HG03066 (cell line): ENCODE results near the gene YAF2.

Experiments
- ATAC-seq: cut with Tn5 transposase; IDR thresholded peaks from one replicate; pipeline ENCODE4 v1.9.1; 2021; ENCODE audit warnings: low read depth; ENCODE audit not compliant: unreplicated experiment

The YAF2 gene

GRCh38 chr12:42156232-42156631, 81.8 kb downstream of the YAF2 start:
- ATAC-seq: no peak

GRCh38 chr12:42145552-42146215, 92.4 kb downstream of the YAF2 start:
- no peak for ATAC-seq

- peak; percentile 0 for ATAC-seq
These were observed 92.9 kb downstream of the YAF2 start for GRCh38 chr12:42145197-42145549.

- ATAC-seq: peak; percentile 87
These were observed 93.4 kb downstream of the YAF2 start, which contains the start of gene GXYLT1 for GRCh38 chr12:42144408-42145196. TSS of gene GXYLT1 (minus strand) at chr12:42144874. CDS start at chr12:42144646, 228 bp downstream.

- no peak for ATAC-seq
These were observed 94.0 kb downstream of the YAF2 start for GRCh38 chr12:42144158-42144407.

- ATAC-seq: no peak
These were observed 94.4 kb downstream of the YAF2 start for GRCh38 chr12:42143452-42144157.

- no peak for ATAC-seq
These were observed 96.0 kb downstream of the YAF2 start for GRCh38 chr12:42141981-42142606.

- ATAC-seq: no peak
These were observed 97.1 kb downstream of the YAF2 start for GRCh38 chr12:42140901-42141300.

GRCh38 chr12:42135259-42135814, 102.7 kb downstream of the YAF2 start:
- no peak for ATAC-seq

GRCh38 chr12:42130672-42131402, 107.2 kb downstream of the YAF2 start:
- ATAC-seq: no peak

- no peak for ATAC-seq
These were observed 108.3 kb downstream of the YAF2 start for GRCh38 chr12:42129595-42130204.

GRCh38 chr12:42128888-42129287, 109.2 kb downstream of the YAF2 start:
- no peak for ATAC-seq

- ATAC-seq: no peak
These were observed 109.7 kb downstream of the YAF2 start for GRCh38 chr12:42128327-42128726.

GRCh38 chr12:42126963-42127362, 111.1 kb downstream of the YAF2 start:
- no peak for ATAC-seq

- no peak for ATAC-seq
These were observed 112.7 kb downstream of the YAF2 start for GRCh38 chr12:42125388-42125767.

GRCh38 chr12:42124764-42125387, 113.2 kb downstream of the YAF2 start:
- no peak for ATAC-seq

GRCh38 chr12:42119085-42119633, 118.9 kb downstream of the YAF2 start:
- ATAC-seq: no peak

- ATAC-seq: no peak
These were observed 119.7 kb downstream of the YAF2 start for GRCh38 chr12:42118136-42118879.

GRCh38 chr12:42109031-42109430, 129.0 kb downstream of the YAF2 start:
- ATAC-seq: no peak
